Endothelial cell of hepatic sinusoid (primary cell): ENCODE measurements around the gene TMEM219.

Experiments
- in situ Hi-C: cut with HindIII; loops from 2 replicates; pipeline ENCODE4 v1.10.0; 2017; ENCODE audit warnings: low sequenced_read_pairs

TMEM219 gene

DNA sequence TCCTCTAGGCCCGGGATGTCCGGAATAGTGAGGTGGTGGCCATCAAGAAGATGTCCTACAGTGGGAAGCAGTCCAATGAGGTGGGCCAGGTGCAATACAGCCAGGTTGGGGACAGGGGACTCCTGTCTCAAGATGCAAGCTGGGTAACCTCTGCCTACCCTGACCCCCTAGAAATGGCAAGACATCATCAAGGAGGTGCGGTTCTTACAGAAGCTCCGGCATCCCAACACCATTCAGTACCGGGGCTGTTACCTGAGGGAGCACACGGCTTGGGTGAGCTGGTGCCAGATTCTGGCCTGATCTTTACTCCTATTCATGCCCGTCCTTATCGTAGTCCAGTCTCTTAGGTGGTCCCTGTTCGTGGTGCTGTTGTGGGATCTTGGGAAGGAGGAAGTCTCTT lies 16.2 kb downstream of the TMEM219 start:
- in situ Hi-C loops, result loop anchor here (10.0 kb wide), 1 partner anchor 173 kb away; the partner anchor contains the start of gene MAZ

DNA sequence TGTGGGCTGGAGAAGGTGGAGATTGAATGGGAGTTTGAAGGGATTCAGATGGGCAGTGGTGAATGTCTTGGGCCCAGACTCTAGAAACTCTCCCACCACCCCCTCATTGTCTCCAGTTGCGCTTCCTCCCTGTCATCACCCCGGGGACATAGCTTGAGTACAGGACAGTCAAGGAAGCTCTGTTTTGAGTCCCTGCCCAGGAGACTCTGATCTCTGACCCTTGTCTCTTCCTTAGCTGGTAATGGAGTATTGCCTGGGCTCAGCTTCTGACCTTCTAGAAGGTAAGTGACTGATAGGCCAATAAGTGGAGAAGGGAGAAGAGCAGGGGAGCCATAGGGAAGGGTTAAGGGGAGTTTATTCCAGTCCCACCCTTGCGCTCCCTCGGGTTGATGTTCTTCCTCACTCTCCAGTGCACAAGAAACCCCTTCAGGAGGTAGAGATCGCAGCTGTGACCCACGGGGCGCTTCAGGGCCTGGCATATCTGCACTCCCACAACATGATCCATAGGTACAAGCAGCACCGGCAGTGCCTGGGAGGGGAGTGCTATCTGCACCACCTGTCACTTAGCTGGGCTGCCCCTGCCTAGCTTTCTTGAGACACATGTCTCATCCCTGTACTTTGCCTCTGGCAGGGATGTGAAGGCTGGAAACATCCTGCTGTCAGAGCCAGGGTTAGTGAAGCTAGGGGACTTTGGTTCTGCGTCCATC lies 16.8 kb downstream of the TMEM219 start:
- in situ Hi-C loops, result loop anchor here (10.0 kb wide), 1 partner anchor 174 kb away; the partner anchor contains the start of gene MAZ

DNA sequence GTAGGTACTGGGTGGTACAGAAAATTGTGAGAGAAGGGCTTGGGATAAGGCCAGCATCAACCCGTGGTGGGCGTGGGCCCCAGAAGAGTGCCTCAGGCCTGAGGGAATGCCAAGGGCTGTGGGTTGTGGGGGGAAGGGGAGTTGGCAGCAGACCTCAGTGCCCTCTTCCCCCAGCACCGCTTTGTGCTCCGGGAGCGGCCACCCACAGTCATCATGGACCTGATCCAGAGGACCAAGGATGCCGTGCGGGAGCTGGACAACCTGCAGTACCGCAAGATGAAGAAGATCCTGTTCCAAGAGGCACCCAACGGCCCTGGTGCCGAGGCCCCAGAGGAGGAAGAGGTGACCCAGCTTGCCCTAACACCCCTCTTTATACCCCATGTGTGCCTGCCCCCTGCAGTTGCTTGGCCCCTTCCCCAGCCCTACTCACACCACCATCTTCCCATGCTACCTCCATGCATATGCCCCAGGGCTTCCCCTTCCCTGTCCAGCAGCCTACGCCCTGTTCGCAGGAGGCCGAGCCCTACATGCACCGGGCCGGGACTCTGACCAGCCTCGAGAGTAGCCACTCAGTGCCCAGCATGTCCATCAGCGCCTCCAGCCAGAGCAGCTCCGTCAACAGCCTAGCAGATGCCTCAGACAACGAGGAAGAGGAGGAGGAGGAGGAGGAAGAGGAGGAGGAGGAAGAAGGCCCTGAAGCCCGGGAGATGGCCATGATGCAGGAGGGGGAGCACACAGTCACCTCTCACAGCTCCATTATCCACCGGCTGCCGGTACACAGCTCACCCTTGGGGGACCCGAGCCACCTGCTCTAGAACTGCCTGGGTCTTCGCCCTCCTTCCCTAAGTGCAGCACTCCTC lies 20.9 kb downstream of the TMEM219 start:
- in situ Hi-C loops, result no loop called here

DNA sequence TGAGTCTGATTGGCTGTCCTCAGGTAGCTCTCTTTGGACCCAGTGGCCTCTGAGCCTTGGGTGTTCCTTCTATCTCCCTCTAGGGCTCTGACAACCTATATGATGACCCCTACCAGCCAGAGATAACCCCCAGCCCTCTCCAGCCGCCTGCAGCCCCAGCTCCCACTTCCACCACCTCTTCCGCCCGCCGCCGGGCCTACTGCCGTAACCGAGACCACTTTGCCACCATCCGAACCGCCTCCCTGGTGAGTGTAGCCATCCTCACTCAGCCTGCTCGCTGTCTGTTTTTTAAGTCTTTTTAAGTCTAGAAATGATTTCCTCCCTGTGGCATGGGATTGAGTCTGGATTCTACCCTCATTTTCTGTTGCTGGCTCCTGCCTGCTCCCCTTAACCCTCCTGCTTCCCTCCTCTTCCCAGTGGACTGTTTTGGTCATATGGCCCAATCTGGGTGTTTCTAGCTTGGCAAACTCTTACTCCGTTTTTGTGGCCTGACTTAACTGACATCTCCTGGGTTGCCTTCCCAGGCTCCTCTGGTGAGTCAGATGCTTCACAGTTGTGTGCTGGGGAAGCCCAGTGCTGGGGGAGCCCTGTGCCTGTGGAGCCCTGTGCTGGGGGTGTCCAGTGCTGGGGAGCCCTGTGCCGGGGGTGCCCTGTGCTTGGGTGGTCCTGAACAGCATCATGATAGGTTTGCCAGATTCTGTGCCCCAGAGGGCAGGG lies 21.7 kb downstream of the TMEM219 start:
- in situ Hi-C loops, result no loop called here

DNA sequence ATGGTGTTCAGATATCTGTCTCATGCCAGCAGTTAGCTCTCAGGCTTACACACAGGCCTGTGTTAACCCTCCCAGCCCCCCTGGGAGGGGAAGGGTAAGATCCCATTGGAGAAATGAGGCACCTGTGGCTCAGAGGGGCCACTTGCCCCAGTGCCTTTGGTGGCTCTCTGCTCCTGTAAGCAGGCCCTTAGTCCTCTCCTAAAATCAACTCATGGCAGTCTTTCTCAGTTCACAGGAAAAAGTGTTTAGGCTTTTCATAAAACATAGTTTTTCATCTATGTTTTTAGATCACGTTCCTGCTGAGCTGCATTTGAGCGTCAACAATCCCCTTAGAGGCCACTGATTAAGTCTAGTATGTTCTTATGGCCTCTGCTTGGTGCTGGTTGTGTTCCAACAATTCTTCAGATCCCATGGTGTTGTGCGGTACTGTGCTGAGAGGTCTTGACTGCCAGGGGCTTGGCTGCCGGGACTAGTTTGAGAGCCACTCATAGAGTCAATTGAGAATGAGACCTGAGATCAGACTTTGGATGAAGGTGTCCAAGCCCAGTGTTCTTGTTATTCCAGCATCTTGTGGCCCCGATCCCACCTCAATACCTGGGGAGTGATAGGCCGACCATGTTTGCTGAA lies 22.4 kb downstream of the TMEM219 start:
- in situ Hi-C loops, result no loop called here

DNA sequence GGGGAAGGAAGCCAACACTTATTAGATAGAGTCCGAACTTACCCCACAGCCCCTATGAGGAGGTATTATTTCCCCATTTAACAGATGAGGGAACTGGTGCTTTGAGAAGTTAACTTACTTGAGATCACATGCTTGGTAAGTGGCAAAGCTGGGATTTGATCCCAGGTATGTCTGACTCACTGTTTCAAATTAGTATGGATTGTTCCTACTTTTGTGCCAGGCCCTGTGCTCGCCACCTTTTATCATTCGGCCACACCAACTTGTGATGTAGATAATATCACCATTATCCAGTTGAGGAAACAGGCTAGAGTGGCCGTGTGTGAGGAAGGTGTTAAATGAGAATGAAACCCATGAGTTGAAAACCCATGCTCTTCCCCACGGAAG lies 22.9 kb downstream of the TMEM219 start:
- in situ Hi-C loops, result no loop called here

DNA sequence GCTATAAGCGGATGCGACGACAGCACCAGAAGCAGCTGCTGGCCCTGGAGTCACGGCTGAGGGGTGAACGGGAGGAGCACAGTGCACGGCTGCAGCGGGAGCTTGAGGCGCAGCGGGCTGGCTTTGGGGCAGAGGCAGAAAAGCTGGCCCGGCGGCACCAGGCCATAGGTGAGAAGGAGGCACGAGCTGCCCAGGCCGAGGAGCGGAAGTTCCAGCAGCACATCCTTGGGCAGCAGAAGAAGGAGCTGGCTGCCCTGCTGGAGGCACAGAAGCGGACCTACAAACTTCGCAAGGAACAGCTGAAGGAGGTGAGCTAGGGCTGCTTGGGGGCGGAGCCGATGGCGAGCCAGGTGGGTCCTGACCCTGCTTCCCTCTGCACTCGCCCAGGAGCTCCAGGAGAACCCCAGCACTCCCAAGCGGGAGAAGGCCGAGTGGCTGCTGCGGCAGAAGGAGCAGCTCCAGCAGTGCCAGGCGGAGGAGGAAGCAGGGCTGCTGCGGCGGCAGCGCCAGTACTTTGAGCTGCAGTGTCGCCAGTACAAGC lies 23.5 kb downstream of the TMEM219 start:
- in situ Hi-C loops, result no loop called here

DNA sequence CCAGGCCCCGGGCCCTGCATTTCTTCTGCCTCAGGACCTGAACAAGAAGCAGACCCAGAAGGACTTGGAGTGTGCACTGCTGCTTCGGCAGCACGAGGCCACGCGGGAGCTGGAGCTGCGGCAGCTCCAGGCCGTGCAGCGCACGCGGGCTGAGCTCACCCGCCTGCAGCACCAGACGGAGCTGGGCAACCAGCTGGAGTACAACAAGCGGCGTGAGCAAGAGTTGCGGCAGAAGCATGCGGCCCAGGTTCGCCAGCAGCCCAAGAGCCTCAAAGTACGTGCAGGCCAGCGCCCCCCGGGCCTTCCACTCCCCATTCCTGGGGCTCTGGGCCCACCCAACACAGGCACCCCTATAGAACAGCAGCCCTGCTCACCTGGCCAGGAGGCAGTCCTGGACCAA lies 24.4 kb downstream of the TMEM219 start:
- in situ Hi-C loops, result no loop called here

DNA sequence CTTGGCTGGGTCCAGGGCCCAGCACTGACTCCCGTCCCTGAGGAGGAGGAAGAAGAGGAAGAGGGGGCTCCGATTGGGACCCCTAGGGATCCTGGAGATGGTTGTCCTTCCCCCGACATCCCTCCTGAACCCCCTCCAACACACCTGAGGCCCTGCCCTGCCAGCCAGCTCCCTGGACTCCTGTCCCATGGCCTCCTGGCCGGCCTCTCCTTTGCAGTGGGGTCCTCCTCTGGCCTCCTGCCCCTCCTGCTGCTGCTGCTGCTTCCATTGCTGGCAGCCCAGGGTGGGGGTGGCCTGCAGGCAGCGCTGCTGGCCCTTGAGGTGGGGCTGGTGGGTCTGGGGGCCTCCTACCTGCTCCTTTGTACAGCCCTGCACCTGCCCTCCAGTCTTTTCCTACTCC lies 25.1 kb downstream of the TMEM219 start:
- in situ Hi-C loops, result no loop called here

DNA sequence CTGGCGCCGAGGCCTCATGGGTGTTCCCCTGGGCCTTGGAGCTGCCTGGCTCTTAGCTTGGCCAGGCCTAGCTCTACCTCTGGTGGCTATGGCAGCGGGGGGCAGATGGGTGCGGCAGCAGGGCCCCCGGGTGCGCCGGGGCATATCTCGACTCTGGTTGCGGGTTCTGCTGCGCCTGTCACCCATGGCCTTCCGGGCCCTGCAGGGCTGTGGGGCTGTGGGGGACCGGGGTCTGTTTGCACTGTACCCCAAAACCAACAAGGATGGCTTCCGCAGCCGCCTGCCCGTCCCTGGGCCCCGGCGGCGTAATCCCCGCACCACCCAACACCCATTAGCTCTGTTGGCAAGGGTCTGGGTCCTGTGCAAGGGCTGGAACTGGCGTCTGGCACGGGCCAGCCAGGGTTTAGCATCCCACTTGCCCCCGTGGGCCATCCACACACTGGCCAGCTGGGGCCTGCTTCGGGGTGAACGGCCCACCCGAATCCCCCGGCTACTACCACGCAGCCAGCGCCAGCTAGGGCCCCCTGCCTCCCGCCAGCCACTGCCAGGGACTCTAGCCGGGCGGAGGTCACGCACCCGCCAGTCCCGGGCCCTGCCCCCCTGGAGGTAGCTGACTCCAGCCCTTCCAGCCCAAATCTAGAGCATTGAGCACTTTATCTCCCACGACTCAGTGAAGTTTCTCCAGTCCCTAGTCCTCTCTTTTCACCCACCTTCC lies 25.6 kb downstream of the TMEM219 start:
- in situ Hi-C loops, result no loop called here

DNA sequence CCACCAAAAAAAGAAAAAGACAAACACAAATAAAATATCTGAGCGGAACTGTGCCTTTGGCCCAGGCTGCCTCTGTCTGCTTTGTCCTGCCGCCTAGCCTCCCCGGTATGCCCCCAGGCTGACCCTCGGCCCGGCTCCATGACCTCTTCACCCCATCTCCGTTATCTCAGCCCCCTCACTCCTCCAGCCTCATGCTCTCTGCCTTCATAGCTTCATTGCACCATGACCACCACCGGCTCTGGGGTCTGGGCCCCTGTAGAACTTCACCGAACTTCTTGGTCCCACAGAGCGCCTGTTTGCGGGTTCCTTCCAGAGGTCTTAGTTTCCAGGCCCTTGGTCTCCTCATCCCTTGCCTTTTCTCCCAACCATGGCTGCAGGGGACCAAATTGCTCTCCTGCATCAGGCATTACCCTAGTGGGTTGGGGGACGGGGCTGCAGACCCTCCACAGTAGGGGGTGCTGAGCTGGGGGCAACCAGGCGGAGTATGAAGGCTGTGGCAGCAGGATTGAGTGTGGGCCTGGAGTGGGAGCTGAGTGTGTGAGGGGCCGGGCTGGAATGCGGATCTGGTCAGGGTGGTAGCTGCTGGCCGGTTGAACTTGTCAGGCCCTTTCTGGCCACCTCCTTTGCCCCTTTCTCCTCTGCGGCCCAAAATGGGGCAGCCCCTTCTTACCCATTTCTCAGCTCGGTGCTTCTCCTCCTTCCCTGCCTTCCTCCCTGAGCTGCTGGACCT lies 26.6 kb downstream of the TMEM219 start:
- in situ Hi-C loops, result no loop called here

DNA sequence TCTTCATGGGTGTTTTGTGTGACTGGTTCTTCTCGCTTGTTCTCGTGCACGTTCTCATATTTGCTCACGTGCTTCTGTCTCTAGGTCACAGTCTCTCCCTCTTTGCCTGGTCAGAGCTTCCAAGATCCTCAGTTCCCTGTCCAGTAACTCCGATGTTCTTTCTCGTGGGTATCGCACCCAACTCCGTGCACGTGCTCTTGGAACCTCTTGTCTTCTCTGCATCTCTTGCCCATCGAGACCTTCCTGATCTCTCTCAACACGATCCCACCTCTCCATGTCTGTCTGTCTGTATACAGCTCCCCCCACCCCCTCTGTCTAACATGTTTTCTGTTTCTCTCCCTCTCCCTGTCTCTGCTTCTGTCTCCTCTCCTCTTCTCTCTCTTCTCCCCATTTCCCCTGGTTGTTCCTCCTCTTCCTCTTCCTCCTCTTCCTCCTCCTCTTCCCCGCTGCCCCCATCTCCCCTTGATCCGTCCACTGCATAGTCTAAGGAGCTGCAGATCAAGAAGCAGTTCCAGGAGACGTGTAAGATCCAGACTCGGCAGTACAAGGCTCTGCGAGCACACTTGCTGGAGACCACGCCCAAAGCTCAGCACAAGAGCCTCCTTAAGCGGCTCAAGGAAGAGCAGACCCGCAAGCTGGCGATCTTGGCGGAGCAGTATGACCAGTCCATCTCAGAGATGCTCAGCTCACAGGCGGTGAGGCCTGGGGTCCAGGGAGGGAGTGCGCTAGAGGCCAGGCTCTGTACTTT lies 27.4 kb downstream of the TMEM219 start:
- in situ Hi-C loops, result no loop called here

DNA sequence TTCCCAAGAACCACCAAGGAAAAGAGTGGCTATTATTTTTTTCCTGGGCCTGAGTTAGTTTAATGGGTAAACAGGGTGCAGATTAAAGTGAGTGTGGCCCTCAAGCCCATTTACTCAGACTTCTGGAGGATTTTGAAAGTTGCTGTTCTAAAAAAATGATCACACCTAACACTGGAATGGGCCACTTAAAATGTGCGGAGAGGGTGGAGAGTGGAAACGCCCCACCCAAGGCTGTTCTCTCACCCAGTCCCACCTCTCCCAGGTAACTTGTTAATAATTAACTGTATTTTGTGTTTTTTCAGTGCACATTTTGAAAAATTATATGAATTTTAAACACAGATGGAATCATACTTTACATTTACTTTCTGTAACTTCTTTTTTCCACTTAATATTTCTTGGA lies 28.2 kb downstream of the TMEM219 start:
- in situ Hi-C loops, result loop anchor here (5.0 kb wide), 1 partner anchor 62 kb away; a partner anchor contains a TSS

DNA sequence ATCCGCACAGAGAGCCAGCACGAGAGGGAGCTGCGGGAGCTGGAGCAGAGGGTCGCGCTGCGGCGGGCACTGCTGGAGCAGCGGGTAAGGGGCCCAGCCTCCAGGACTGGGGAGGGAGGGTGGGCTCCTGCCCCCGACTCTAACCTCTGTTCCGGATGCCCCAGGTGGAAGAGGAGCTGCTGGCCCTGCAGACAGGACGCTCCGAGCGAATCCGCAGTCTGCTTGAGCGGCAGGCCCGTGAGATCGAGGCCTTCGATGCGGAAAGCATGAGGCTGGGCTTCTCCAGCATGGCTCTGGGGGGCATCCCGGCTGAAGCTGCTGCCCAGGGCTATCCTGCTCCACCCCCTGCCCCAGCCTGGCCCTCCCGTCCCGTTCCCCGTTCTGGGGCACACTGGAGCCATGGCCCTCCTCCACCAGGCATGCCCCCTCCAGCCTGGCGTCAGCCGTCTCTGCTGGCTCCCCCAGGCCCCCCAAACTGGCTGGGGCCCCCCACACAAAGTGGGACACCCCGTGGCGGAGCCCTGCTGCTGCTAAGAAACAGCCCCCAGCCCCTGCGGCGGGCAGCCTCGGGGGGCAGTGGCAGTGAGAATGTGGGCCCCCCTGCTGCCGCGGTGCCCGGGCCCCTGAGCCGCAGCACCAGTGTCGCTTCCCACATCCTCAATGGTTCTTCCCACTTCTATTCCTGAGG lies 29.1 kb downstream of the TMEM219 start:
- in situ Hi-C loops, result loop anchor here (5.0 kb wide), 1 partner anchor 61 kb away; a partner anchor contains a TSS

DNA sequence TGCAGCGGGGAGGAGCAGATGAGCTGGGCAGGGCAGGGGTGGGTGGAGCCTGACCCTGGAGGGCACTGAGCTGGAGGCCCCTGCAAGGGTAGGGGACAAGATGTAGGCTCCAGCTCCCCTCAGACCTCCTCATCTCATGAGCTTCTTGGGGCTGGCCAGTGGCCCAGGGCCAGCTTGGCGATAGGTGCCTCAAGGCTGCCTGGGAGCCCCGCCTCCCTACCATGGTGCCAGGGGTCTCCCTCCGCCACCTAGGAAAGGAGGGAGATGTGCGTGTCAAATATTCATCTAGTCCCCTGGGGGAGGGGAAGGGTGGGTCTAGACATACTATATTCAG lies 29.7 kb downstream of the TMEM219 start:
- in situ Hi-C loops, result loop anchor here (5.0 kb wide), 1 partner anchor 61 kb away; a partner anchor contains a TSS

DNA sequence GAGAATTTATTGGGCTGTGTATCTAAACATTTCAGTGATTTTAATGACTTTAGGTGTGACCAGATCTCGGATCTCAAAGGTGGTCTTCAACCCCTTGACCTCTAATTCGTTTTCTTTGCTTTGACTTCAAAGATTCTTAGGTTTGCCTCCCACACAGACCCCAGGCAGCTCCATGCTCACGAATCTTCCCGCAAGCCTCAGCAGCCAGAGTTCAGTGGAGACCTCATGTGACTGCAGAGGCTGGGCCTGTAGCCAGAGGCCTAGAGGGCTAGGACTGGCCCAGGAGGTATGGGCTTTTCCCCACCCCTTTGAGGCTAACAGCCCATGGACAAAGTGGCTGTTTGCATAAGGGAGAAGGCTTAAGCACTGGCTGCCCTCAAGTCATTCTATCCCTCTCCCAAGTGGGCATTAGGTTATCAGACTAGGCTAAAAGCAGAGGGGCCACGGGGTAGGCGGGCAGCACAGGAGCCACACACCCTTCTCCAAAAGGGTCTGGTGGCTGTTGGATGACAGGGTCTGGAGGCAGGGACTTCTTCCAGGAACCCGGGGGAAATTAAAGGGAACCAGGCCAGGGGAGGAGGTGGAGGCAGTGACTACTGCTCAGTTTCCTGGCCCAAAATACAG lies 30.6 kb downstream of the TMEM219 start:
- in situ Hi-C loops, result loop anchor here (5.0 kb wide), 1 partner anchor 60 kb away; a partner anchor contains a TSS

DNA sequence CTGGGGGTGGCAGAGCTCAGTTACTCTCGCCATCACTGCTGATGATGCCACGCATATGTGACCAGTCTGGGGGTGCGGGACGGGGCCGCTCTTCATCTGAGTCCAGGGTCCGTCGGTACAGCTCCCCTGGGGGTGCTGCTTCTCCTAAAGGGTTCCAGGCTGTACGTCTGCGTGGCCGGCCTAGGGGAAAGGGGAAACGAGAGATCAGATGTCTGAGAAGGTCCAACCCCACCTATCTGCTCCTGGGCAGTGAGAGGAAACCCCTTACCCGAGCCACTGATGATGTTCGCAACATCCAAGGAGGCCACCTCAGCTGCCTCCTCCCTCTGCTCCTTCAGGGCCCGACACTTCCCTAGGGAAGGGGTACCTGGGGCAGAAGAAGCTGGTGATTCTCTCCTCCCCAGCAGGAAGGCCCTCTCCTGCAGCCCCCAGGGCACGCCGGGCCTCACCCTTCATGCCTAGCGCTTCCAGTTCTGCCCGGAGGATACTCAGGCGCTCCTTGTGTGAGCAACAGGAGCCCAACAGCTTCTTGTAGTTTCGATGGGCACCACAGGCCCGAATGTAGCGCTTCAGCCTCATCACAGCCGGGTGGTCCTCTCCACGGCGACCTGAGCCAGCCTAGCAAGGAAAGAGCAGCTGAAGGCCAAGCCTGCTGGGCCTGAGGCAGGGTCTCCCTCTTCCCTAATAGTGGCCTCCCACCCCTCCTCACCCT lies 31.5 kb downstream of the TMEM219 start:
- in situ Hi-C loops, result loop anchor here (5.0 kb wide), 1 partner anchor 59 kb away; a partner anchor contains a TSS
